HG02852 (cell line): ENCODE data around the gene EIF4ENIF1.
"Not testable (repeated sequence)": the region's sequence is repeated elsewhere in the genome, so short reads cannot be mapped to it uniquely, and the experiment has no call there.

ENCODE experiments used
- ATAC-seq: cut with Tn5 transposase; IDR thresholded peaks from one replicate; pipeline ENCODE4 v1.9.1; 2021; ENCODE audit warnings: mild to moderate bottlenecking, moderate library complexity; ENCODE audit not compliant: unreplicated experiment

Gene EIF4ENIF1

DNA sequence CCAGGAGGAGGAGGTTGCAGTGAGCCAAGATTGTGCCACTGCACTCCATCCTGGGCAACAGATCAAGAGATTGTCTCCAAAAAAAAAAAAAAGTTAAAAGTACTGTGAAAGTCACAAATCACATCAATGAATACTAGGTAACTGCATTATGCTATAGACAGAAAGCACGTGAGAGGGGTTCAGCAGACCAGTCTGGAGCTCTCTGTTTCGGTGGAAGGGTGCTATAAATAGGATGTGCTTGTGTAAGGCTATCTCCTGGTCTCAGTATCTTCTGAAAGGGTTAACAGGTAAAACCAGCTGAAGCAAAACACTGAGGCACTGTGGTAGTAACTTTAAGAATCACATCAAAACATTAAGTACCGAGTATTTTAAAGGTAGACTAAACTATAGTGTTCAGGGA, 43.4 kb downstream of the EIF4ENIF1 start:
- ATAC-seq: no peak

DNA sequence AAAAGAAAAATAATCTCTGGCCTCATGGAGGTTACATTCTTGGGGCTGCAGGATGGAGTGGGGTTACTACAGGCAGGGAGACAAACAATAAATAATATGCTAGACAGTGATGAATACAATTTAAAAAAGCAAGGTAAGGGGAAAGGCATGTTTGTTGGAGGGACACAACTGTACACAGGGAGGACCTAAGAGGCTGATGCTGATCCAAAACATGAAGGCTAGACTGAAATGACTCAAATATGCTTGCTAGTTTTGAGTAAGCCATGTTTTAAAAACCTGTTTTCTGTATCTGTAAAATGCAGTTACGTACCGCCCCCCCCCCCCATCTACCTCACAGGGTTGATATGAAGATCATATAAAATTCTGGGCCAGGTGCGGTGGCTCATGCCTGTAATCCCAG, 44.0 kb downstream of the EIF4ENIF1 start:
- no peak for ATAC-seq

DNA sequence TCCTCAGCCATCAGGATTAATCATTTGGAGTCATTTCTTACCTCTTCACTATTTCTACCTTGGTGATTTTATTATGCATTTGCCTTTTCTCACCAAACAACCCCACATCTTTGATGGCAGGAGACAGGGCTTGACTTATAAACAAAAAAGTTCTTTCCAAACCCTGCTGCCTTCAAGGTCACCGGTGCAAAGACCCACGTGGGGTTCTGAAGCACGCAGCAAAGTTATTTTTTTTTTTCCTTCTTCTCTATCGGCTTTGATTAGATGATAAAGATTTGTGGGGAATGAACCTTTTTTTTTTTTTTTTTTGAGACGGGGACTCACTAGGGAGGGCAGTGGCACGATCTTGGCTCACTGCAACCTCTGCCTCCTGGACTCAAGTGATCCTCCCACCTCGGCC, 46.1 kb downstream of the EIF4ENIF1 start:
- no peak for ATAC-seq

DNA sequence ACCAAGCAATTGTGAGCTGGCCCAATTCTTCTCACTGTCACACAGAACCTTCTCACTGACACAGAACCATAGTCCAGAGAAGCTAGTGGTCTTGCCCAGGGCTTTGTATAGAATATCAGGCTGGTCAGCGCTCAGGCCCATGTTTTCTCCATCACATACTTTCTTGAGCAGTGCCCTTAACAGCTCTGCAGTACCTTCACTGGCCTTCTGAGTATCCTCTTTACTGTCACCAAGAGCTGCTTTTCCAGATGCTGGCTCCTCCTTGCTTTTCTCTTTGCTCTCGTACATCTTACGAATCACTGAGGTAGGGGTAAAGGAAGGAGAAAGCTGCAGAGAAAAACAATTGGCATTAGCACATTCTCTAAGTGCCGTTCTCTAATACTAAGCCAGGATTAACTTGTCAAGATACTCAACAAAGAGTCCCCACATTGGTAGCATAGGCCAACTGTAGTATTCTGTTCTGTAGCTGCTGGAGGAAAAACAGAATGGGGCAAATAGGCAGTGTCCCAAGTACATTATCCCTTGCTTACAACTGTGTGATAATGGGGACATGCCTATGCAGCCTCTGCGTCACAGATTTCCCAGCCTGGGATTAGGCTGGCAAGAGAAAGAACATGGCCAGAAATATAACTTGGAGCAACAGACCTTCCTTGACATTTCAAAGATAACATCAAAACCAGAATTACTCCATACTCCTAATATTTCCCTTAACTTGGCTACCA, 46.7 kb downstream of the EIF4ENIF1 start:
- no peak for ATAC-seq

DNA sequence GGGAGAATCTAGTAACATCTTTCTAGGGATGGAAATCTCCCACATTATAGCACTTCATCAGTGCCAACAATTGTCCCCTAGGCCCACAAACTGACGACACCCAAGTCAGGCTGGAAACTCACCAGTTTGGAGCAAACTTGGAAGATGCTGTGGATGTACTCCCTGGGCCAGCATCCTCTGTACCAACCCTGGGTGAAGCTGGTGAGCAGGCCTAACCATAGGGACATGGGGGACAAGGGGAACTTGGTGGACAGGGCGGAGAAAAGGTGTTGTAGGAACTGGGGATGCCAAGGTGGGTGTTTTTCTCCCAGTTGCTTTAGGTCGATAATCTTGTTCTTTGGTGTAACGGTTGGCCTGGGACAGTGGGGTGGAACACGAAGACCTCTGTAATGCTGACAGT, 48.0 kb downstream of the EIF4ENIF1 start:
- ATAC-seq: no peak

- no peak for ATAC-seq
These were observed 49.0 kb downstream of the EIF4ENIF1 start for GRCh38 chr22:31440681-31441080.

- ATAC-seq: no peak
These were observed 49.8 kb downstream of the EIF4ENIF1 start for GRCh38 chr22:31439808-31440207.

GRCh38 chr22:31436132-31436531, 53.5 kb downstream of the EIF4ENIF1 start:
- ATAC-seq: no peak

GRCh38 chr22:31431950-31432349, 57.7 kb downstream of the EIF4ENIF1 start:
- no peak for ATAC-seq

DNA sequence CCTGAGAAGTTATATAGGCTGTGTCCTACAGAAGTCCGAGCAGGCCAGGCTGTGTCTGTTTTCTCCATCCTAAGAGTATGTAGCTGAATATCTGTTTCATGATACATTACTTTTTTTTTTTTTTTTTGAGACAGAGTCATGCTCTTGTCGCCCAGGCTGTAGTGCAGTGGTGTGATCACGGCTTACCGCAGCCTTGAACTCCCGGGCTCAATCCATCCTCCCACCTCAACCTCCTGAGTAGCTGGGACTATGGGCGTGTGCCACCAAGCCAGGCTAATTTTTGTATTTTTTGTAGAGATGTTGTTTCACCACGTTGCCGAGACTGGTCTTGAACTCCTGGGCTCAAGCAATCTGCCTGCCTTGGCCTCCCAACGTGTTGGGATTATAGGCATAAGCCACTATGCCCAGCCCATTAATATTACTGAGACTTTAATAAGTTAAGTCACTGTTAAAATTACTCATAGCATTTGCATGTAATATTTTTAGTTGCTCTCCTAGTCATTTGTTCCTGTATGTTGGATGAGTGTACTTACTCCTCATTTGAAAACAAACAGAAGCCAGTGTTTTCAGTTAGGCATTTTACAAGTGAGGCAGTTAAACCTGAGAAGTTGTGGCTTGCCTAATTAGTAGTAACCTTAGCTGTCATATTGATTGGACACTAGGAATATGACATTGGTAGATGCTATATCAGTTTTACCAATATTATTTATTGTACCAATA, 64.2 kb downstream of the EIF4ENIF1 start:
- no peak for ATAC-seq

DNA sequence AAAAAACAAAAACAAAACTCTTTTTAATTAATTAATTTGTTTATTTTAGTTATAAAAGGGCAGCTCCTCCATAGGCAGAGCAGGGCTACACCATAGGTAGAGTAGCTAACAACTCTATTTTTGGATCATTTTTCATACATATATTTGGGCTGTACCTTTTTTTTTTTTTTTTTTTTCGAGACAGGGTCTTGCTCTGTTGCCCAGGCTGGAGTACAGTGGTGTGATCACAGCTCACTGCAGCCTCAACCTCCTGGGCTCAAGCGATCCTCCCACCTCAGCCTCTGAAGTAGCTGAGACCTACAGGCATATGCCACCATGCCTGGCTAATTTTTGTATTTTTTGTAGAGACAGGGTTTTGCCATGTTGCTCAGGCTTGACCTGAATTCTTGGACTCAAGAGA, 87.3 kb downstream of the EIF4ENIF1 start:
- not testable (repeated sequence) for ATAC-seq

DNA sequence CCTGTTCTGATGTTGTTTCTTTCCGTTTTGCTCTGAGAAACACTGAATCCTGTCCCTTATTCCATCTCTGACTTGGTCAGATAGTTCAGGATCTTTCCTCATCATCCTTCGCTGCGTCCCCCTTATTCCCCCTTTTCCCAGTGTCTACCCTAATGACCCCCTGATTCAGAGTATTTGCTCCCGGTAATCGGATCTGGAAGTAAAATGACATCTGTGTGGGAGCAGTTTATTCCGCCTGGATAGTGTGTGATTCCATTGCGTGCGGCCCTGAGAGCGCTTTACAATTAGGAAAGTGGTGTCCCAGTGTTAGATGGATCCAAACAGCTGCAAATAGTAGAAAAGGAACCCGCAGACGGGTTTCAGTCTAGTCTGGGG, 89.6 kb downstream of the EIF4ENIF1 start:
- no peak for ATAC-seq

- ATAC-seq: peak; percentile 93
These were observed 90.2 kb downstream of the EIF4ENIF1 start, which contains the start of gene DRG1 for GRCh38 chr22:31399211-31400022. Gene DRG1, plus strand, starts transcription at chr22:31399604. Its CDS starts 80 bp downstream, at chr22:31399684.

DNA sequence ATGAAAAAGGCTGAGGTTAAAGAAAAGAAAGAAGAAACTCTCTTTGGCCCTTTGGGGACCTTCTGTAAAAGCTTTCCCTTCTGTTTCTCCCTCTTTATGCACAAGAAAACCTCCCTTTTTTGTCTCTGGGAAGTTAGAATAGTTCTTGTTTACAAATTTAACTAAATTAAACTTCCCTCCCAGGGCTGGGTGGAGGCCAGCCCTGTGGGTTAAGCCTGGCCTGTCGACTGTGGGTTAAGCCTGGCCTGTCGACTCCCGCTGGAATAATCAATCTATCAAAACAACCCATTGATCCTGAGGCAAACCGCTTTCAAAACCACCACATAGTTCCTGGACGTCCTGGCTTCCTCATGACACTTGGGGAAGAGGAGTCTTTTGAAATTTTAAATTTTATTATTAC, 91.4 kb downstream of the EIF4ENIF1 start:
- ATAC-seq: no peak

DNA sequence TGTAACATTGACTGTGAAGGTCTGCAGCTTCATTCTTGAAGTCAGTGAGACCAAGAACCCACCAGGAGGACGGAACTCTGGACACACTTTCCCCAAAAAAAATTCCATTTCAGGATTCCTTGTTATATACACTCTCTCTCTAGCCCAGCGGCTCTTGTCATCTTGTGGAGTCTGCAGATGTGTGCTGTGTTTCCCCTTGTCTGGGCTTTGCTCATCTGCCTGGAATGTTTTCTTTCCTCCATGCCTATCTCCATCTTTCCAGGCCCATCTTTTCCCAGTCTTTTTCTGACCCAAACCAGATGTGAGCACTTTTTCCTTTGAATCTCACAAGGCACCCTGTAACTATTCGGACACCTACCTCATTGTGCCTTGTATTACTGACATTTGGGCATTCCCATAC, 95.3 kb downstream of the EIF4ENIF1 start:
- ATAC-seq: no peak

GRCh38 chr22:31393893-31394292, 95.7 kb downstream of the EIF4ENIF1 start:
- ATAC-seq: no peak
